DOHH2 (cell line): ENCODE data around the gene ADI1.

Source experiments
- EZH2phosphoT487 ChIP-seq: fragments of 200-600 bp; sonication (generic); IDR thresholded peaks from 2 replicates; pipeline ENCODE4 v1.6.1; 2017; ENCODE audit warnings: borderline replicate concordance, mild to moderate bottlenecking, antibody characterized with exemption, low read length, moderate library complexity, mixed read lengths
- TF ChIP-seq, protein P1 (sequence below): fragments of 200-600 bp; sonication (generic); IDR thresholded peaks from one replicate; pipeline ENCODE4 v1.5.1; 2014; ENCODE audit warnings: antibody characterized with exemption, mild to moderate bottlenecking, low read depth, low read length; ENCODE audit not compliant: poor library complexity, severe bottlenecking

DNA sequence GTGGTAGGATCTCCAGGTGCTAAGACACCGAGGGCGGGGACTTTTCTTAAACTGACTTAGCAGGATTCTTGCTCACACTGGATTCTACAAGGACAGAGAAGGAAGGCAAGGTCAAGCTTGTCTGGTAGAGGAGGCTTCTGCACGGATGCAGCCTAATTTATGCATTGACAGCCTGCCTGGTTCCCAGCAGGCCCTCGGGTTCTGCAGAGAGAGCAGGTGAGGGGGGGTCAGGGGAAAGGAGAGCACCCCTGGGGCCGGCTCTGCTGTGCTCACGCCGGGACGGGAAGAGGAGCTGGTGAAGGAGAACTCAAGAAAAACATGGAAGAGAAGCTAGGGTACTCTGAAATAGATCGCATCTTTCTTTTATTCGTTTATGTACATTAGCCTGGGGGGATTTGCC is 46.4 kb downstream of the ADI1 start:
- TF ChIP-seq, protein P1, sequence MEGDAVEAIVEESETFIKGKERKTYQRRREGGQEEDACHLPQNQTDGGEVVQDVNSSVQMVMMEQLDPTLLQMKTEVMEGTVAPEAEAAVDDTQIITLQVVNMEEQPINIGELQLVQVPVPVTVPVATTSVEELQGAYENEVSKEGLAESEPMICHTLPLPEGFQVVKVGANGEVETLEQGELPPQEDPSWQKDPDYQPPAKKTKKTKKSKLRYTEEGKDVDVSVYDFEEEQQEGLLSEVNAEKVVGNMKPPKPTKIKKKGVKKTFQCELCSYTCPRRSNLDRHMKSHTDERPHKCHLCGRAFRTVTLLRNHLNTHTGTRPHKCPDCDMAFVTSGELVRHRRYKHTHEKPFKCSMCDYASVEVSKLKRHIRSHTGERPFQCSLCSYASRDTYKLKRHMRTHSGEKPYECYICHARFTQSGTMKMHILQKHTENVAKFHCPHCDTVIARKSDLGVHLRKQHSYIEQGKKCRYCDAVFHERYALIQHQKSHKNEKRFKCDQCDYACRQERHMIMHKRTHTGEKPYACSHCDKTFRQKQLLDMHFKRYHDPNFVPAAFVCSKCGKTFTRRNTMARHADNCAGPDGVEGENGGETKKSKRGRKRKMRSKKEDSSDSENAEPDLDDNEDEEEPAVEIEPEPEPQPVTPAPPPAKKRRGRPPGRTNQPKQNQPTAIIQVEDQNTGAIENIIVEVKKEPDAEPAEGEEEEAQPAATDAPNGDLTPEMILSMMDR = no peak
- no peak for TF ChIP-seq EZH2phosphoT487
